NT2/D1 (cell line): Measurements from ENCODE around the gene MGAT5.
A peak's percentile ranks its signal among the peaks of the same experiment; 100 is the strongest.

Experiments used
- DNase-seq: peaks from one replicate; pipeline ENCODE4 v3.0.0-alpha.2; 2011; ENCODE audit warnings: low read depth, low spot score
- H3K27me3 ChIP-seq: 2 replicates; pipeline ENCODE4 v1.6.0; 2011; ENCODE audit warnings: mild to moderate bottlenecking; ENCODE audit not compliant: insufficient read length, insufficient read depth
- H3K36me3 ChIP-seq: 2 replicates; pipeline ENCODE4 v1.6.1; 2011; ENCODE audit warnings: mild to moderate bottlenecking, low read length, mixed read lengths; ENCODE audit not compliant: insufficient read depth, insufficient read length
- H3K4me1 ChIP-seq: 2 replicates; pipeline ENCODE4 v1.5.1; 2011; ENCODE audit not compliant: insufficient read depth, insufficient read length
- H3K4me3 ChIP-seq: 2 replicates; pipeline ENCODE4 v1.5.1; 2011; ENCODE audit warnings: low read depth; ENCODE audit not compliant: insufficient read length
- H3K9ac ChIP-seq: 2 replicates; pipeline ENCODE4 v1.6.0; 2011; ENCODE audit warnings: low read depth; ENCODE audit not compliant: insufficient read length
- H3K9me3 ChIP-seq: 2 replicates; pipeline ENCODE4 v1.5.1; 2011; ENCODE audit warnings: mild to moderate bottlenecking, low read length; ENCODE audit not compliant: insufficient read depth
- SUZ12 ChIP-seq: IDR thresholded peaks from 2 replicates; pipeline ENCODE4 v1.6.1; 2011; ENCODE audit not compliant: insufficient read length, insufficient read depth; ENCODE audit errors: extremely low read depth
- YY1 ChIP-seq: IDR thresholded peaks from 2 replicates; pipeline ENCODE4 v1.6.1; 2011; ENCODE audit not compliant: insufficient read length, insufficient read depth
- ZNF274 ChIP-seq: IDR thresholded peaks from 2 replicates; pipeline ENCODE4 v1.6.1; 2011; ENCODE audit warnings: mild to moderate bottlenecking, low read depth, low read length

Gene MGAT5, protein sequence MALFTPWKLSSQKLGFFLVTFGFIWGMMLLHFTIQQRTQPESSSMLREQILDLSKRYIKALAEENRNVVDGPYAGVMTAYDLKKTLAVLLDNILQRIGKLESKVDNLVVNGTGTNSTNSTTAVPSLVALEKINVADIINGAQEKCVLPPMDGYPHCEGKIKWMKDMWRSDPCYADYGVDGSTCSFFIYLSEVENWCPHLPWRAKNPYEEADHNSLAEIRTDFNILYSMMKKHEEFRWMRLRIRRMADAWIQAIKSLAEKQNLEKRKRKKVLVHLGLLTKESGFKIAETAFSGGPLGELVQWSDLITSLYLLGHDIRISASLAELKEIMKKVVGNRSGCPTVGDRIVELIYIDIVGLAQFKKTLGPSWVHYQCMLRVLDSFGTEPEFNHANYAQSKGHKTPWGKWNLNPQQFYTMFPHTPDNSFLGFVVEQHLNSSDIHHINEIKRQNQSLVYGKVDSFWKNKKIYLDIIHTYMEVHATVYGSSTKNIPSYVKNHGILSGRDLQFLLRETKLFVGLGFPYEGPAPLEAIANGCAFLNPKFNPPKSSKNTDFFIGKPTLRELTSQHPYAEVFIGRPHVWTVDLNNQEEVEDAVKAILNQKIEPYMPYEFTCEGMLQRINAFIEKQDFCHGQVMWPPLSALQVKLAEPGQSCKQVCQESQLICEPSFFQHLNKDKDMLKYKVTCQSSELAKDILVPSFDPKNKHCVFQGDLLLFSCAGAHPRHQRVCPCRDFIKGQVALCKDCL

DNA sequence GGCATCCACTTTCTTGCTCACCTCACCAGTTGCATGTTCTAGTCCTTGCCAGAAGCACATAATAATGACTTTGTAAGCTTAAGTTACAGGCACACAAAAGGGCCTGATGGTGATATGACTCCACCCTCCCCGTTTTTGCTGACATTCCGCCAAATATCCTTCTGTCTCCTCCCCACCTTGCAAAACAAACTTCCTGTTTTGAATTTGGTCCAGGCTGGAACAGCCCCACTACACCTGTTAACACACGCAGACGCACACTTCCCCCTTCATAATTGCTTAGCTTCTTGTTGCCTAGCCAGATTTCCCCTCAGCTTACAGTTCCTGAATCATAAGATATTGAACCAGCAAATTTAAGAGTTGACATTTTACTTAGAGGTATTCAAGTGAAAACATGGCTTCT lies at the start of gene MGAT5:
TSS of gene MGAT5 (plus strand) at position 269 of the 400 bp plus-strand sequence. CDS start 332 bp downstream, outside the sequence.
- TF ChIP-seq SUZ12, result no peak
- TF ChIP-seq YY1, result no peak
- no peak for TF ChIP-seq ZNF274
- Histone ChIP-seq H3K4me1 (no peaks in the 10 kb centered on the region), H3K36me3 (peaks cover 10% of the 10 kb centered on the region), H3K27me3 (no peaks in the 10 kb centered on the region), H3K9ac (no peak within 1 kb of the TSS), H3K9me3 (no peaks in the 10 kb centered on the region), H3K4me3 (no peak within 1 kb of the TSS)
- DNase-seq, result no peak

- no peak overlapping the region for H3K4me3 ChIP-seq
- H3K9ac ChIP-seq, result no peak overlapping the region
- no peaks in the 10 kb centered on the region for H3K27me3 ChIP-seq
- H3K9me3 ChIP-seq, result peaks cover 15% of the 10 kb centered on the region; the same call in 1 of the 2 replicates
- DNase-seq, result no peak
- no peaks in the 10 kb centered on the region for H3K36me3 ChIP-seq
- TF ChIP-seq YY1, result no peak
- no peak for TF ChIP-seq ZNF274
- no peak for TF ChIP-seq SUZ12
- H3K4me1 ChIP-seq, result peaks cover 4% of the 10 kb centered on the region
Observed at GRCh38 chr2:134205087-134205486, 48.8 kb upstream of the MGAT5 start.

DNA sequence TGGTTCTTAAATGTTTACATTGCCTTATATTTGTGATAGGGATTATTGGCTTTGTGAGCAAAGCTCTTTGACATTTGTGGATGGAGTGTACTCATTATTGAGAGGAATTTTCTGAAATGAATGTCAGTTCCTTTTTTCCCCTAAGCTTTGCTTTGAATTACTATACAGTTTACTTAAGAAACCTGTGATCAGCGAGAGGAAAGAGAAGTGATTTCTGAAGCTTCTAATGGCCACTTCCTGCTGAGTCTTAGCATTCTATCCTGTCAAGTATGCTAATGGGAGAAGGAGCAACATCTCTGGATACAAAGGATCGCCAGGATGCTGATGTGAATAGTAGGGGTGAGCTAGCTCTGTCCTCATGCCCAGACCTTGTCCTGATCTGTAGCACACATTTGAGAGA lies 47.8 kb upstream of the MGAT5 start:
- Histone ChIP-seq H3K4me3 (no peak overlapping the region), H3K9me3 (peaks cover 15% of the 10 kb centered on the region; the same call in 1 of the 2 replicates), H3K4me1 (peaks cover 4% of the 10 kb centered on the region), H3K9ac (no peak overlapping the region), H3K36me3 (no peaks in the 10 kb centered on the region), H3K27me3 (no peaks in the 10 kb centered on the region)
- no peak for TF ChIP-seq ZNF274
- no peak for TF ChIP-seq YY1
- TF ChIP-seq SUZ12, result no peak
- peak; percentile 48 for DNase-seq

- no peak overlapping the region for H3K9ac ChIP-seq
- H3K4me1 ChIP-seq, result peaks cover 4% of the 10 kb centered on the region
- H3K27me3 ChIP-seq, result no peaks in the 10 kb centered on the region
- H3K4me3 ChIP-seq, result no peak overlapping the region
- H3K36me3 ChIP-seq, result no peaks in the 10 kb centered on the region
- TF ChIP-seq YY1, result no peak
- no peak for TF ChIP-seq SUZ12
- TF ChIP-seq ZNF274, result no peak
- DNase-seq, result no peak
- peaks cover 15% of the 10 kb centered on the region; the same call in 1 of the 2 replicates for H3K9me3 ChIP-seq
Observed at GRCh38 chr2:134206573-134206972, 47.3 kb upstream of the MGAT5 start.

DNA sequence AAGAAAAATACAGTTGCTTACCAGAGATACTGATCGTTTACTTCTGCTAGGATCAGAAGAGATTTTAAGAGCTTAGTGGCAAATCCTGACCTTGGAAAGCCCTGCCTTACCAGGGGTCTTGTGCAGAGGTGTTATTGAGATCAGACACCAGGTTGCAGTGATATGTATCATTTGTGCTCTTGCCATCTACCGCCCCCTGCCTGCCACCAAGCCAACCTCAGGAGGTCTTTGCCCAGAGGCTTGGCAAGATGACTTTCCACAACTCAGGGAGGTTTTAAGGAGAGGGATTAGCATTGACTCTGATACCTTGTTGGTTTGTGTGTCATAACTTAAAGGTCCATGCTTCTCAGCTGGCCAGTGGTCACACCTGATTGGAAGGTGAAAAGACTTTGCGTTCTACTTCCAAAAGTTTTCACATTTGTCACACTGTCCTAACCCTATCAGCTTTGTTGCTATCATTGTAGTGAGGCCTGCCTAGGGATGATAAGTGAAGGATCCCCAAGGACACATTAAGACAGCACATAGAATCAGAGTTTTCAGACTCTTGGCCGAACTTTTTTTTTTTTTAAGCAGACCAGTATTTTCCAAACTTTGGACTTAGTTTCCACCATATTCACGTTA lies 46.2 kb upstream of the MGAT5 start:
- H3K9me3 ChIP-seq, result peaks cover 15% of the 10 kb centered on the region; the same call in 1 of the 2 replicates
- H3K36me3 ChIP-seq, result no peaks in the 10 kb centered on the region
- DNase-seq, result peak; percentile 50
- no peak for TF ChIP-seq YY1
- TF ChIP-seq ZNF274, result no peak
- TF ChIP-seq SUZ12, result no peak
- no peaks in the 10 kb centered on the region for H3K27me3 ChIP-seq
- H3K4me3 ChIP-seq, result no peak overlapping the region
- H3K4me1 ChIP-seq, result peaks cover 4% of the 10 kb centered on the region
- no peak overlapping the region for H3K9ac ChIP-seq

DNA sequence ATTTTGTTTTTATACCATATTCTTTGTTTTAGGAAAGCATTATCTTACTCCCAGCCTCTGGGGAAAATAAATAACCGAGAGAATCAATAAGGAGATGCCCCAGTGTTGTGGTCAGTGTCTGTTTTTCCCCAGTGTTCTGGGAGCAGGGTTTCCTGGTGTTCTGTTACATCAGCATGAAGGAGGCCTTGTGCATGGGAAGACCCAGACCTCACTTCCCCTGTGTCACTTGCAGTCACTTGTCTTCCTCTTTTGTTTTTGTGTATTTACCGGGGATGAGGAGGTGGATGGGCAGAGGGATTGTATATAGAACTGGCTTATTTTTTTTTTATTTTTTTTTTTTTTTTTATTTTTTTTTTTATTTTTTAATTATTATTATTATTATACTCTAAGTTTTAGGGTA lies 45.0 kb upstream of the MGAT5 start:
- H3K4me3 ChIP-seq, result no peak overlapping the region
- TF ChIP-seq ZNF274, result no peak
- no peak for TF ChIP-seq YY1
- TF ChIP-seq SUZ12, result no peak
- no peaks in the 10 kb centered on the region for H3K36me3 ChIP-seq
- no peak for DNase-seq
- peaks cover 4% of the 10 kb centered on the region for H3K4me1 ChIP-seq
- no peak overlapping the region for H3K9ac ChIP-seq
- H3K27me3 ChIP-seq, result no peaks in the 10 kb centered on the region
- H3K9me3 ChIP-seq, result peaks cover 9% of the 10 kb centered on the region; the same call in 1 of the 2 replicates
